Kidney (tissue), 14 donors: ENCODE data around the gene APLN. TPM values are rescaled to one million over a fixed set of nuclear protein-coding genes. Genes with fewer than 3 reads are reported as not detected.

Experiments used
- DNase-seq, 5 donors: peaks; one replicate each; pipeline ENCODE4 v3.0.0-alpha.2; 2013 to 2020
- FAIRE-seq: peaks from 2 replicates; lab custom pipeline; 2012; peaks lifted over from hg19 to GRCh38; lab: Jason Lieb, UNC
- H3K27ac ChIP-seq, 2 donors: one replicate each; pipeline ENCODE4 v1.7.0; 2013; ENCODE audit warnings: low read depth in 2 of 2, low read length in 2 of 2, inconsistent platforms in 1 of 2
- H3K27me3 ChIP-seq: one replicate; pipeline ENCODE4 v1.7.1; 2013; ENCODE audit warnings: low read length, inconsistent platforms; ENCODE audit not compliant: control insufficient read depth, insufficient read depth
- H3K36me3 ChIP-seq, 3 donors: one replicate each; pipeline versions ENCODE4 v1.7.0 to v1.7.1; 2013; ENCODE audit warnings: low read length in 3 of 3, control low read depth in 1 of 3, inconsistent platforms in 1 of 3; ENCODE audit not compliant: insufficient read depth in 3 of 3, control insufficient read depth in 2 of 3
- H3K4me1 ChIP-seq, 3 donors: one replicate each; pipeline versions ENCODE4 v1.7.0 to v1.7.1; 2013; ENCODE audit warnings: low read length in 3 of 3, inconsistent platforms in 1 of 3, low read depth in 1 of 3; ENCODE audit not compliant: control insufficient read depth in 2 of 3, insufficient read depth in 2 of 3
- H3K4me3 ChIP-seq, 3 donors: one replicate each; pipeline versions ENCODE4 v1.7.0 to v1.8.1; 2013; ENCODE audit warnings: low read length in 3 of 3, control low read depth in 1 of 3, inconsistent platforms in 1 of 3
- H3K9ac ChIP-seq, 3 donors: one replicate each; pipeline versions ENCODE4 v1.7.0 to v1.7.1; 2013; ENCODE audit warnings: low read length in 3 of 3, control low read depth in 1 of 3, inconsistent platforms in 1 of 3
- H3K9me3 ChIP-seq, 3 donors: one replicate each; pipeline versions ENCODE4 v1.7.0 to v1.7.1; 2013; ENCODE audit warnings: low read length in 3 of 3, control low read depth in 1 of 3, inconsistent platforms in 1 of 3; ENCODE audit not compliant: control insufficient read depth in 2 of 3, insufficient read depth in 1 of 3
- CTCF ChIP-seq: IDR thresholded peaks from 3 replicates; pipeline ENCODE4 v1.5.1; 2012; ENCODE audit warnings: mild to moderate bottlenecking, moderate library complexity, borderline replicate concordance; ENCODE audit not compliant: insufficient read depth; ENCODE audit errors: extremely low read depth
- intact Hi-C: fragments of 100-400 bp; cut with DNase I; formaldehyde crosslinking; loops from one replicate; pipeline ENCODE4 v1.11.1; 2022
- polyA plus RNA-seq: library from polyadenylated mRNA; stranded (reverse); fragments of 350-450 nt; fragmentation: Illumina TruSeq; extraction: RNeasy Lipid Tissue Mini Kit (QIAGEN cat#74804); gene quantifications from one replicate; pipeline ENCODE4 v1.2.3, GENCODE V29; 2014; ENCODE audit warnings: low read depth, low replicate concordance; ENCODE audit not compliant: insufficient read depth
- total RNA-seq: library from RNA; stranded (reverse); fragmentation: NEBNext Ultra II Directional; extraction: Animal tissue kit (Norgen Biotek cat#: 25700); gene quantifications from one replicate; pipeline ENCODE4 v1.2.1, GENCODE V29; 2021
- donor health status: control.
- donor health status: control.
- donor health status: control.
- donor health status: control.
- donor health status: control.
- donor health status: DM: yes; HTN: yes; CAD: no.
- donor health status: Normal renal cell carcinoma (clear cell type).

Gene APLN
- total and polyA plus RNA-seq, 2 donors from 2014 or later, result 0.31 to 9.9 TPM

- no peak for FAIRE-seq
- Histone ChIP-seq H3K4me1 (no peaks in the 10 kb centered on the region), H3K27me3 (no peaks in the 10 kb centered on the region), H3K9me3 (no peaks in the 10 kb centered on the region), H3K9ac (no peak overlapping the region), H3K4me3 (no peak overlapping the region), H3K36me3 (no peaks in the 10 kb centered on the region), H3K27ac (no peak overlapping the region)
- no peak for DNase-seq
- no peak for TF ChIP-seq CTCF
- intact Hi-C loops, result no loop called here
Measured at GRCh38 chrX:129614481-129615255, 40.1 kb downstream of the APLN start.

DNA sequence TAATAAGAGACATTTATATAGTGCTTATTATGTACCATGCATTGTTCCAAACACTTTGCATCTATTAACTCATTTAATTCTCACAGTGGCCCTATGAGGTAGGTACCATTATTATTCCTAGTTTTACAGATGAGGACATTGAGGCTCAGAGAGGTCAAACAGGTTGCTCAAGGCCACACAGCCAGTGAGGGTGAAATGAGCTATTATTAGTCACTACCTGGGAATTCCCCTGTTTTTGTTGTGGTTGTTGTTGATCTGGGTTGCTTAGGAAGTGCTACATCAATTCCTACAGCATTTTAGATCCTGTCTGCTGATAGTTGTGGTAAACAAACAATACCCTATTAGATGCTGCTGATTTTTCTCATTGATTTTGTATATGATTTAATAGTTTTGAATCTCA lies 41.2 kb downstream of the APLN start:
- no peaks in the 10 kb centered on the region for H3K4me1 ChIP-seq
- DNase-seq (no peak), FAIRE-seq (no peak)
- H3K9ac ChIP-seq, result no peak overlapping the region
- no peaks in the 10 kb centered on the region for H3K27me3 ChIP-seq
- H3K36me3 ChIP-seq, result no peaks in the 10 kb centered on the region
- intact Hi-C loops, result no loop called here
- TF ChIP-seq CTCF, result no peak
- H3K27ac ChIP-seq, result no peak overlapping the region
- H3K4me3 ChIP-seq, result no peak overlapping the region
- H3K9me3 ChIP-seq, result no peaks in the 10 kb centered on the region

- intact Hi-C loops, result no loop called here
- Histone ChIP-seq H3K9ac (no peak overlapping the region), H3K4me1 (peaks cover 0 to under 1% (median 0%) of the 10 kb centered on the region in 3 donors), H3K4me3 (no peak overlapping the region), H3K27me3 (no peaks in the 10 kb centered on the region), H3K9me3 (no peaks in the 10 kb centered on the region), H3K36me3 (no peaks in the 10 kb centered on the region), H3K27ac (no peak overlapping the region)
- TF ChIP-seq CTCF, result no peak
- FAIRE-seq (no peak), DNase-seq (no peak)
Measured at GRCh38 chrX:129612396-129612795, 42.4 kb downstream of the APLN start.
